ENCODE results near the gene TAF1L.
A peak's percentile ranks its signal among the peaks of the same experiment; 100 is the strongest.
"Not testable (repeated sequence)": the region's sequence is repeated elsewhere in the genome, so short reads cannot be mapped to it uniquely, and the experiment has no call there.

Gene TAF1L, protein sequence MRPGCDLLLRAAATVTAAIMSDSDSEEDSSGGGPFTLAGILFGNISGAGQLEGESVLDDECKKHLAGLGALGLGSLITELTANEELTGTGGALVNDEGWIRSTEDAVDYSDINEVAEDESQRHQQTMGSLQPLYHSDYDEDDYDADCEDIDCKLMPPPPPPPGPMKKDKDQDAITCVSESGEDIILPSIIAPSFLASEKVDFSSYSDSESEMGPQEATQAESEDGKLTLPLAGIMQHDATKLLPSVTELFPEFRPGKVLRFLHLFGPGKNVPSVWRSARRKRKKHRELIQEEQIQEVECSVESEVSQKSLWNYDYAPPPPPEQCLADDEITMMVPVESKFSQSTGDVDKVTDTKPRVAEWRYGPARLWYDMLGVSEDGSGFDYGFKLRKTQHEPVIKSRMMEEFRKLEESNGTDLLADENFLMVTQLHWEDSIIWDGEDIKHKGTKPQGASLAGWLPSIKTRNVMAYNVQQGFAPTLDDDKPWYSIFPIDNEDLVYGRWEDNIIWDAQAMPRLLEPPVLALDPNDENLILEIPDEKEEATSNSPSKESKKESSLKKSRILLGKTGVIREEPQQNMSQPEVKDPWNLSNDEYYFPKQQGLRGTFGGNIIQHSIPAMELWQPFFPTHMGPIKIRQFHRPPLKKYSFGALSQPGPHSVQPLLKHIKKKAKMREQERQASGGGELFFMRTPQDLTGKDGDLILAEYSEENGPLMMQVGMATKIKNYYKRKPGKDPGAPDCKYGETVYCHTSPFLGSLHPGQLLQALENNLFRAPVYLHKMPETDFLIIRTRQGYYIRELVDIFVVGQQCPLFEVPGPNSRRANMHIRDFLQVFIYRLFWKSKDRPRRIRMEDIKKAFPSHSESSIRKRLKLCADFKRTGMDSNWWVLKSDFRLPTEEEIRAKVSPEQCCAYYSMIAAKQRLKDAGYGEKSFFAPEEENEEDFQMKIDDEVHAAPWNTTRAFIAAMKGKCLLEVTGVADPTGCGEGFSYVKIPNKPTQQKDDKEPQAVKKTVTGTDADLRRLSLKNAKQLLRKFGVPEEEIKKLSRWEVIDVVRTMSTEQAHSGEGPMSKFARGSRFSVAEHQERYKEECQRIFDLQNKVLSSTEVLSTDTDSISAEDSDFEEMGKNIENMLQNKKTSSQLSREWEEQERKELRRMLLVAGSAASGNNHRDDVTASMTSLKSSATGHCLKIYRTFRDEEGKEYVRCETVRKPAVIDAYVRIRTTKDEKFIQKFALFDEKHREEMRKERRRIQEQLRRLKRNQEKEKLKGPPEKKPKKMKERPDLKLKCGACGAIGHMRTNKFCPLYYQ (N-terminal part only)

DNA sequence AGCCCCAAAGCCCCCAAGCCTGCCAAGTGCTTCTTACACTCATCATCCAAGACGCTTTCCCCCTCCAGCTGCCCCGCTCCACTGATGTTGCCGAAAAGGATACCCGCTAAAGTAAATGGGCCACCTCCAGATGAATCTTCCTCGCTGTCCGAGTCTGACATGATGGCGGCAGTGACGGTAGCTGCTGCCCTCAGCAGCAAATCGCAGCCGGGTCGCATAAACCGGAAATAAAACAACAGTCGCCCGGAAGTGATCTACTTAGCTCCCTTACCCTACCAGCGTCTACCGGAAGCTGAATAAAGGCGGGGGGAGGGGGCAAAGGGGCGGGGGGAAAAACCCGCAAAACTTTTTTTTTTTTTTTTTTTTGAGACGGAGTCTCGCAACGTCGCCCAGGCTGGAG, at the start of gene TAF1L:
Gene TAF1L, minus strand, starts transcription at position 308 of the 400 bp plus-strand sequence. Its CDS starts 90 bp downstream, at position 218.
- DNase-seq = no peak

DNA sequence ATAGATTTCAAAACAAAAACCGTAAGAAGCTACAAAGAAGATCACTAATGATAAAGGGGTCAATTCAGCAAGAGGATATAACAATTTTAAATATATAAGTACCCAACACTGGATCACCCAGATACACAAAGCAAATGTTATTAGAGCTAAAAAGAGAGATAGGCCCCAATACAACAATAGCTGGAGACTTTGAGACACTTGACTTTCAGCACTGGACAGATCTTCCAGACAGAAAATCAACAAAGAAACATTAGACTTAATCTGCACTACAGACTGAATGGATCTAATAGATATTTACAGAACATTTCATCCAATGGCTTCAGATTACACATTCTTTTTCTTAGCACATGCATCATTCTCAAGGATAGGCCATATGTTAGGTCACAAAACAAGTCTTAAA, 46.3 kb upstream of the TAF1L start:
- no peak for DNase-seq

DNA sequence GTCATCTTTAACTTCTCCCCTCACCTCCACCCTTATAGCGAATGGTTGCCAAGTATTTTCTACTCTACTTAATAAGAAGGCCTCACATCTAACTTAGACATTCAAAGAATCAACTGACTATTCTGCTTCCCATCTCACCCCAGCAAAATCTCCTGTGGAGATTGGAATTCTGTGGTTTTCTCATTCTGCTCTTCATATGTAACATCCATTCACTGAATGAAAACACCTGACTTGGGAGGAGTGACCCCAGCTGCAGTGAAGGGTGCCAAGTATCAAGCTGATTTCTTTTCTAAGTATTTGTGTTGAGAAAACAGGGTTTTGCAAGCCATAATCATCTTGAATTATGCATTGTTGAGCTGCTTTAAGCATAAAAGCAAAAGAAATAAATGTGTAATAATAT, 42.5 kb upstream of the TAF1L start:
- no peak for DNase-seq

DNA sequence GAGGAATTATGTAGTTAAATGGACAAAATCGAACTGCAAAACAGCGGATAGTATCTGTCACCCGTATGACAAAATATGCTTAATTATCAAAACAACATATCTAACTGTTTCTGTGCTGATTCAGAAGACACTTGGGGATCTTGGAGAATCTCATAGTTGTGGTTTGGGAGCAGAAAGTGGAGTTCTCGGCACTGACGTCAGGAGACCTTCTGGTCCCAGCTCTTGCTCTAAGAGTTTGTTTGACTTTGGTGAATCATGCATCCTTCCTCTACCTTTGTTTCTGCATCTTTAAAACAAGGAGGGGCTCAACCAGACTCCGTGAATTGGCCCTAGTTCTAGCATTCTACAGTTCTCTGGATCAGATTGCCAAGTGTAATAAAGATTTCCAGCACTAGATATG, 37.0 kb upstream of the TAF1L start:
- no peak for DNase-seq

DNA sequence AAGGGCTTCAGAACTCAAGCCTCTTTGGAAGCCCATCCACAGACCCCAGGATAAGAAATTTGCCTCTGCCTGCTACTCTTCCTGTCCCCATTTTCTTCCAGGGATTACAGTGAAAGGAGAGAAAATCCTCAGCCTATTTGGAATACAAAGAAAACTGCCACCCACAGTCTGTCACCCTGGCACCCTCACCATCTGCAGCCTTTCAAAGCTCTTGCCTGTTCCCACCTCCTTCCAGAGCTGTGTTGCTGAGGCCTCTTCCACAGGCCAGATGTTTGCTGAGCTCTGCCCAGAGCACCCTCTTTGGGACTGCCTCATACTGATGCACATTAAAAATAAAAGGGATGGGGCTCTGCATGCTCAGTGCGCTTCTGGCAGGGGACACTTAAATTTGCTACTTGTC, 35.9 kb upstream of the TAF1L start:
- no peak for DNase-seq

DNA sequence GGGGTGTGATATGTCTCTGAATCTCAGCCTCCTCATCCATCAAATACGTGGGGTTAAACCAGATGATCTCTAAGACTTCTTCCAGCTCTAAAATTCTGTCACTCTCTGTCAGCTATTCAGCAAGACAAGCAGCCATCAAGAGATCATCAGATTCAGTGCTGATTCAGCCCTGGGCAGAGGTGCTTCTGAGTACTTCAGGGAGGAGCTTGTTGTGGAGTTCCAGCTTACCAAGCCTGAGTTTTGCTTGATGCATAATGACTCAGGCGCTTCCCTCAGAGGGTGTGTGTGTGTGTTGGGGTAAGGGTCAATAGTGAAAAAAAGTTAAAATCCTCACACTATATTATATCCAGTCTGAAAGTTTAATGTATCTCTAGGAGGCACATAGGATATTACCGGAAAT, 29.6 kb upstream of the TAF1L start:
- DNase-seq = no peak

DNA sequence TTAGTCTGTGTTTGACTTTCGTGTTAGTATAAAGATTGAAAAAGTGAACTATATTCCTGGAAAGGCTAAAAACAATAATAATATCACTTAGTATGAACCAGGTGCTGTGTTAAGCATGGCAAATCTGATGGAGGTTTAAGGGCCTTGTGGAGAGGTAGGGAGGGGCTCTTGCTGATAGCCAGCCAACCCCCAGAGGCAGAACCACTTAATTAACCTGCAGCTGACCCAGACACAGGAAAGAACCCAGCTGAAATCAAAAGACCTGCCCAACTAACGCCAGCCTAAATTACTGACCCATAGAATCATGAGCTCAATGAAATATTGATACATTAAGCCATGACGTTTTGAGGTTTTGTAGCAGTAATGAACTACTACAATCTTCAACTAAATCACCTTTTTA, 28.3 kb upstream of the TAF1L start:
- DNase-seq = no peak

DNA sequence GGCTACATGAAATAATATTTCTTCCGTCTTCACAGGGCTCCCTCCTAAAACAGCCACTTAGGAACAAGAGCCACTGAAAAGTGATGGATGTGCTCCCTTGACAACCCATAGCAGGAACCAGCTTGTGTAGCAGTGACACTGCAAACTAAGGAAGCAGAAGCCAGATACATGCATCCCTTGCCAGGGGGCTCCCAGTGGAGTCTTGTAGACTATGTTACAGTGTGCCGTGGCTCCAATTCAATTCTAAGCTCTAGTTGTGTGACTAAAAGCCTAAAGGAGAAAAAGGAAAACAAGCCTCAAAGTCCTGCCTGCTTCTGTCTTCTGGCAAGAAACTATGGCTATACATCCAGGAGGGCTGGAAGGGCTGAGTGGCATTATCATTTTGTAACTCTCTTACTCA, 12.2 kb upstream of the TAF1L start:
- no peak for DNase-seq

DNA sequence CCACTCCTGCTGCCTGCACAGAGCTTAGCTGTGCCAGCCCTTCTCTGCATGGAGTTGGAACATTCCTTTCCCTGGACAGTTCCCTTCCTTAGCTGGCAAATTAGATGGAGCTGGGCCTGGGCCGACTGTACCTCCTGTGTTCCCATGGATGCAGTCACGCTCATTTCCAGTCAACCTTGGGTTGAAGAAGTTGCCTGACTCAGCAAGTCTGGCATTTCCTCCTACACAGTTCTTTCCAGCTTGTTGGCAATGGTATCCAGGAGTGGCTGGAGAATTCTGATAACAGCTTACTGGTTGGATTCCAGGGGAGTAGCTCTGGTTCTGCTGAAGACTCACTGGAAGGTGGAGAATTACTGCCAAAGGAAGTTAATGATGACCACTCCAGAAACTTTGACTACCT, 9.2 kb upstream of the TAF1L start:
- no peak for DNase-seq

DNA sequence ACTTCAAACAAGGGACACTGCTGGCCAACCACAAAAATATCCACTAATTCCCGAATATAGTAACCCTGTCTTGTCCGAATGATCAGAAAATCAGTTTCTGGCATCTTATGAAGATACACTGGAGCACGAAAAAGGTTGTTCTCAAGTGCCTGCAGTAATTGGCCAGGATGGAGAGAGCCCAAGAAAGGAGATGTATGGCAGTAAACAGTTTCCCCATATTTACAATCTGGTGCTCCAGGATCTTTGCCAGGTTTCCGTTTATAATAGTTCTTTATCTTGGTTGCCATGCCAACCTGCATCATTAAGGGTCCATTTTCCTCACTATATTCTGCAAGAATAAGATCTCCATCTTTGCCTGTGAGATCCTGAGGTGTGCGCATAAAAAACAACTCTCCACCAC, 2.3 kb downstream of the TAF1L start:
- DNase-seq = not testable (repeated sequence)

DNA sequence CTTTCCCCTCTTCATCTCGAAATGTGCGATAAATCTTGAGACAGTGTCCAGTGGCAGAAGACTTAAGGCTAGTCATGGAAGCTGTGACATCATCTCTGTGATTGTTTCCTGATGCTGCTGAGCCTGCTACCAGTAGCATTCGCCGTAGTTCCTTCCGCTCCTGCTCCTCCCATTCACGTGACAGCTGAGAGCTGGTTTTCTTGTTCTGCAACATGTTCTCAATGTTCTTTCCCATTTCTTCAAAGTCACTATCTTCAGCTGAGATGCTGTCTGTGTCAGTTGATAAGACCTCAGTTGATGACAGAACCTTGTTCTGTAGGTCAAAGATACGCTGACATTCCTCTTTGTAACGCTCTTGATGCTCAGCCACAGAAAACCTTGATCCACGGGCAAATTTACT, 3.5 kb downstream of the TAF1L start:
- DNase-seq = no peak

DNA sequence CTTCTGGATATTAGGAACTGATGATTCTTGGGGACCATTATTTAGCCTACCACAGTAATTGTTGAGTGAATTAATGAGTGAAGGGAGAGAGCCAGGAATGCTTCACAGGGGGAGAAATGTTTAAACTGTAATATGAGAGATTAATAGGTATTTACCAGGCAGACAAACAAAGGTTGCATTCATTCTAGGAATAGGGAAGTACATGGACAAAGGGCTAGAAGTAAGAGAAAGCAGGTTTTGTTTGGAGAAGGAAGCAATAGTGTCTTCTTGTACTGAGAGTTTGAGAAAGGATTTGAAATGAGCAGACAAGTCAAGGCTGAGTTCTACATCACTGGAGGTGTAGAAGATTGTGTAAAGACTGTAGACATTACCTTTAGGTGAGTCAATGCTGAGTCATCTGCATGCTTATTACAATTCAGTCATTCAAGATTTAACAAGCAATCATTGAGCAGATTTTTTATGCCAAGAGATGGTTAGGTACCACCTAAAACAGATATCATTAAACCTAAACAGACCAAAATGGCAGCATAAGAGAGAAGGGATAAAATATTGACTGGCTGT, 8.0 kb downstream of the TAF1L start:
- no peak for DNase-seq

DNA sequence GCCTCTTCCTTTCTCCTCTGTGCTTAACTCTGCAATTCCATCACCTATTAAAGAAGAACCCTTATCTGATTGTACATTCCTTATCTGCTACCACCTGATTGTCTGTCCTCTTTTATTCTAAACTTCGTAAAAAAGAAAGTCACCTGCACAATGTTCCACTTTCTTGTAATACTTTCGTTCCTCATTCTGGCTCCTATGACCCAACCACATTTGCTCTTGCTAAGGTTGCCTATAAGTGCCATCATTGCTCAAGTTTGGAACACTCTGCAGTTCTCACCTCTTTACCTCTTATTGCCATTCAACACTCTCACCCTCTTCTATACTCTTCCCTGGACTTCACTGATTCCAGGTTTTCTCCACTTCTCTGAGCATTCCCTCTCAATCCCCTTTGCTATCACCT, 10.1 kb downstream of the TAF1L start:
- DNase-seq = no peak

DNA sequence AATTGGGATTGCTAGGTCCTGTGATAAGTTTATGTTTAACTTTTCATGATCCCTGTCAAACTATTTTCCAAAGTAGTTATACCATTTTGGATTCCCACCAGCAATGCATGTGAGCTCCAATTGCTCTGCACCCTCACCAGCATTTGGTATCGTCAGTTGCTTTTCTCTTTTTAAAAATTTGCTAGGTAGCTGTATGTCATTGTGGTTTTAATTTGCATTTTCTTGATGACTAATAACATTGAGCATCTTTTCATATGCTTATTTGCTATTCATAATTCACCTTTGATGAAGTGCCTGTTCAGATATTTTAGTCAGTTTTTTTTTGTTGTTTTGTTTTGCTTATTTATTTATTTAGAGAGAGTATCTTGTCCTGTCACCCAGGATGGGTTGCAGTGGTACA, 12.5 kb downstream of the TAF1L start:
- no peak for DNase-seq

DNA sequence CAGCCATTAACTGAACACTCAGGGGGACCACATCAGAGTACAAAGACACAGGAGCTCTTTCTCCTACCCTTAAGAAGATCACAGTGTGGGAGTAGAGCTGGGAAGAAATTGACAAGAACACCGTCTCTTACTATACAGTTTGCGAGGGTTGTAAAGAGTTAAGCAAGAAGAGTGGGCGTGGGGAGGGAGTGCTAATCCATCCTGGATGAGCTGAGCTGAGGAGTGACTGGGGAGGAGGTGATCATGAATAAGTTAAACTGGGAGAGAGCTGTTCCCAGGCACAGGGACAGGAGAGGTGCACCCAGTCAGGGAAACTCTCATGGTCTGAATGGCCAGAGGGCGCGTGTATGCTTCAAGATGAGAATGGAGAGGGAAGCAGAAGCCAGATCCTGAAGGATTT, 17.2 kb downstream of the TAF1L start:
- DNase-seq = no peak

DNA sequence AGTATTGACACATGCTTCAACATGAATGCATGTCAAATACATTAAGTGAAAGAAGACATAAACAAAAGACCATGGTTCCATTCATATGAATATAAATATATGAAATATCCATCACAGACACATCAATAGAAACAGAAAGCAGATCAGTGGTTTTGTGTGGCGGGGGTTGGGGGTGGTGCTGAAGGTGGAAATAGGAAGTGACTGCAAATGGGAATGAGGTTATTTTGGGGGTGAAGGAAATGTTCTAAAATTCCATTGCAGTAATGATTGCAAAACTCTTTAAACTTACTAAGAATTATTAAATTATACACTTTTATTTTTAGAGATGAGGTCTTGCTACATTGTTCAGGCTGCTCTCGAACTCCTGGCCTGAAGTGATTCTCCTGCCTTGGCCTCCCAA, 28.7 kb downstream of the TAF1L start:
- no peak for DNase-seq

DNA sequence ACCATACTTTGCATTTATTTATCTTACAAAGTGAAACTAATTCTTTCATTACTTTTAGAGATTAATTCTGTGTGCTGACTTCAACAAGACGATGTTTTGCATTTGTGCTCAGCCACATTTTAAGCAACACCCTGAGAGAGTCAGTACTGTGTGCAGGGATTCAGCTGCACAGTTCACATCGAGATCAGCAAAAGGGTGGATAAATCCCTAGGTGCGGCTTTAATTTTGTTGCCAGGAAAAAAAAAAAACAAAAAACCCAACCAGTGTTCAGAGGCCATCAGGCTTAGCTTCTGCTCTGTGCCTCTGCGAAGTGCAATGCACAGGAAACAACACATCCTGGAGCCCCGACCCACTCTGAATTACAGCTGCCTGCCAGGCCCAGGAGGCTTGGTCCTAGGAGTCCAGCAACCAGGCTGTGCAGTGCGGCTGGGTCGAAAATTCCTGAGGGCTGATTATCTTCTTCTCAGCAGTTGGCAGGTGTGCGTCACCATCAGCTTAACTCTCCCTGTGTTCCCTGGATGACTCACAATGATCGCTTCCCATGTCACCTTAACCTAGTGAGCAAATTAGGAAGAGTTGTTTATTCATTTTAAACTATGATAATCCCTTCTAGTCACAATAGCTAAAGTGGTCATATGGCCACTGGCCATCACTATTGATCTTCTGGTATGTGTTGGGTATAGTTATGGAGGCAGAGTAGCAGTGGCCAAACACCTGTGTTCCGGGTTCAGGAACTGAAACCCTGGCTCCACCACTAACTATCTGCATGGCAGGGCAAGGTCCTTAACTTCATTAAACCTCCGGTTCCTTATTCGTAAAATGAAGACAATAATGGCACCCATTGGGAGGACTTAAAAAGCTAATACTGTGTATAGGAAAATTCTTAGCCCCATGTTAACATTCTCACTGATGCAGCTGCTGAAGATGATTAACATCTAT, 31.3 kb downstream of the TAF1L start:
- DNase-seq = no peak

DNA sequence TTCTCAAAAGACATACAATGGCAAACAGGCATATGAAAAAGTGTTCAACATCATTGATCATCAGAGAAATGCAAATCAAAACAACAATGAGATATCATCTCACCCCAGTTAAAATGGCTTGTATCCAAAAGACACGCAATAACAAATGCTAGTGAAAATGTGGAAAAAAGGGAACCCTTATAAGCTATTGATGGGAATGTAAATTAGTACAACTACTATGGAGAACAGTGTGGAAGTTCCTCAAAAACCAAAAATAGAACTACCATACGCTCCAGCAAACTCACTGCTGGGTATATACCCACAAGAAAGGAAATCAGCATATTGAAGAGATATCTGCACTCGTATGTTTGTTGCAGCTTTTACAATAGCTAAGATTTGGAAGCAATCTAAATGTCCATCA, 36.4 kb downstream of the TAF1L start:
- not testable (repeated sequence) for DNase-seq

DNA sequence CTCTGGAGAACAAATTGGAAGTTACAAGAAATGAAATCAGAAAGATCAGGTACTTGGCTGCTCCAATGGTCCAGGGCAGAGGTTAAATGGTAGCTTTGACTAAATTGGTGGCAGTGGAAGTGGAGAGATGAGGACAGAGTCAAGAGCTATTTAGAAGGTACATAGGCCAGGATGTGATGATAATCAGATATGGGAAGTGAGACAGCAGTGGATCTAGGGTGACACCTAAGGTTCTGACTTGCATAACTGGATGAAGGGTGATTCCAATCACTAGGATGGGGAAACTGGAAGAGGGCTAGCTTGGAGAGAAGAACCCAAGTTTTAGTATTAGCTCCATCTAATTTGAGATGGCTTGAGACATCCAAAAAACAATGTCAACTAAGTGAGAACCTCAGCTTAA, 38.5 kb downstream of the TAF1L start:
- DNase-seq = no peak

DNA sequence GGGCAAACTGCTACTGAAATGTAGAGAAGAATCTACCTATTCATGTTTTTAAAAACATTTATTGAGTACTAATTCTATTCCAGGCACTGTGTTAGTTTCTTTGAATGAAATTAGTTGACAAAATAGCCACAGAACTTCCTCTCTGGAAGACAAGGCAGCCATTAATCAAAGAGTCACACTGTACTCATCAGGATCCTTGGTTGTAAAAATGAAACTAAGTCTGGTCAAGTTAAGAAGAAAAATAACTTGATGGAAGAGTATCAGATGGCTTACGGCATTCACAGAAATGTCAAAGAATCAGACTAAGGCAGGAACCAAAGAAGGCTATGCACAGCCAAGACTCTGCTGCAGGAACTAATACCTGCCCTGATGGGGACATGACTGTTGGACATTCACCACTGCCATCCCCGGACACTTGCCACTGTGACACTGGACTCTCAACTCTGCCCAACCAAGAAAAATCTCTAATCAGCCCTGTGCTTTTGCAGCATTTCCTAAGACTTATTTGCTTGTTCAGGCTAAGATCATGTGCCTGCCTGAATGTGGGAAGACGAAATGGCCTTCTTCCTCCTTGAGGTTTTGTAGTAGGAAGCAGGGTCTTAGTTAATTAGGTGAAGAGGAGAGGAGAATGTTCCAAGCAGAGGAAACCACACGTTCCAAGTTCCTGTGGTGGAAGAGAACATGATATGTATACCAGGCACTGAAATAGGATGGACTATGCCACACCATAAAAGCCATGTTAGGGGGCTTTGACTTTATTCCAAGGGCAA, 39.2 kb downstream of the TAF1L start:
- DNase-seq = peak; percentile 1

DNA sequence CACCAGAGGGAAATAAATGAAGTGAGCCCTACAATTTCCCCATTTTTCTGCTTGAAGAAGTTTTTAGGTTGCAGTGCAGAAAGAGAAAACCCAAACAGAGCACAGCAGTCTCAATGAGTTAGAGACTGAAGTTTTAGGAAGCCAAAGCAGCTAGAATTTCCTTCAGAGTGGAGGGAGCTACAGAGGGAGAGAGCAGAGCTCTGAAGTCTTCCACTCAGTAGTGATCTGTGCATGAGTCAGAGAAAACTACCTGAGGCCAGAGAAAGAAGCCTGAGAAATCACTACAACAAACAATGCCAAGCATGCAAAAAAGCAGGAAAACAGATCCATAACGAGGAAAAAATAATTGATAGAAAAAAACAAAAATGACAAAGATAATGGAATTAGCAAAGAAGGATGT, 44.6 kb downstream of the TAF1L start:
- no peak for DNase-seq

All from activated CD4-positive, alpha-beta T cell treated with anti-CD3 and anti-CD28 coated beads, Interleukin-2, Interleukin-6, amounts not matched to agents 100 ng/mL and 50 ng/mL, durations not matched to agents 16 hours and 8 hours (primary cell).